DMS53 (cell line): ENCODE measurements around the gene FAM13A.
"Not testable (repeated sequence)": the region's sequence is repeated elsewhere in the genome, so short reads cannot be mapped to it uniquely, and the experiment has no call there.

Source experiments
- DNase-seq: peaks from one replicate; lab custom pipeline; 2025; lab: John Stamatoyannopoulos, UW

FAM13A gene

GRCh38 chr4:88960576-88960975, 96.4 kb downstream of the FAM13A start:
- DNase-seq: no peak

DNA sequence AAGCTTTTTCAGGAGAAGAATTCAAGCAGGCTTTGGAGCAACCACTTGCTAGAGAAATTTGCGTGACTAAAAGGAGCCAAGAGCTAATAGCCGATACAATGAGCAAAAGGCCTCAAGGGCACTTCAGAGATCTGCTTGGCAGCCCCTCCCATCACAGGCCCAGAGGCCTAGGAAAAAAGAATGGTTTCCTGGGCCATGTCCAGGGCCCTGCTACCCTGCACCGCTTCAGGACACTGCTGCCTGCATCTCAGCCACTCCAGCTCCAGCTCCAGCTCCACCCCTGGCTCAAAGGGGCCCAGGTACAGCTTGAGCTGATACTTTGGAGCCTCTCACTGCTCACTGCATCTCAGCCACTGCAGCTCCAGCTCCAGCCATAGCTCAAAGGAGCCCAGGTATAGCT, 98.9 kb downstream of the FAM13A start:
- peak; percentile 68 for DNase-seq

GRCh38 chr4:88957570-88957969, 99.4 kb downstream of the FAM13A start:
- DNase-seq: no peak

GRCh38 chr4:88955580-88956380, 101.2 kb downstream of the FAM13A start:
- no peak for DNase-seq

- DNase-seq: peak; percentile 3
Observed at GRCh38 chr4:88953400-88953799, 103.6 kb downstream of the FAM13A start.

DNA sequence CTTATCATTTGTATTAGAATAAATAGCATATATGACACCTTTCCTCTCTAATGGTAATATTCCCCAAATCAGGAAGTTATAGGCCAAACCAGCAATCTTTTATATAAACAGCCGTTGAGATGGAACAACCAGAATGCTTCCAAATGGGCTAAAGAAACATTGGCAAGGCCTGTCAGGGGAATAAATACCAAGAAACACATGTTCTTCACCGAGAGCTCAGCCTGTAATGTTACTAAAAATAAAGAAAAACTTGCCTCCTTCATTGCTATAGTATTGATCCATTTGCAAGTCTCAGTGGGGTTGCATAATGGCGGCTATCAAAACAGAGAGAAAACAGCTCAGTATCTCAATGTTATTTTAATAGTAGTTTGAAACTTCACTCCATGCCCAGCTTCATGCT, 104.9 kb downstream of the FAM13A start:
- DNase-seq: no peak

DNA sequence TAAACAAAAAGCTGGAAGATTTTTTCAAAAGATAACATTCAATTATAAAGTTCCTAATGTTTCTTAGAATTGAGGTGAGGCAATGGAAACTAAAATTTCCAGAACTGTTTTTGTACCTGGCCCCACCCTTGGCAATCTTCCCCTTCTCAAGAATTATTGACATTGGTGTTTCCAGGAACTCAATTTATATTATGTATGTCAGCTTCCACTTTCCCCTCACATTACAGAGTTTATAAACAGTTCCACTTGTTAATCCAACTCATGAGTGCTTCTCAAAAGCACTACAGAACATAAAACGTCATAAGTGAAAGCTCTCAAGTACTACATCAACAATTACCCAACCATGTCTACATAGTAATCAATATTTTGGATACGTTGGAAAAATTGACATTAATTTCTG, 107.4 kb downstream of the FAM13A start:
- DNase-seq: peak; percentile 60

- no peak for DNase-seq
Observed at GRCh38 chr4:88940506-88940905, 116.5 kb downstream of the FAM13A start.

GRCh38 chr4:88939697-88940096, 117.3 kb downstream of the FAM13A start:
- DNase-seq: no peak

- DNase-seq: no peak
Observed at GRCh38 chr4:88938138-88938537, 118.8 kb downstream of the FAM13A start.

GRCh38 chr4:88937081-88937480, 119.9 kb downstream of the FAM13A start:
- no peak for DNase-seq

DNA sequence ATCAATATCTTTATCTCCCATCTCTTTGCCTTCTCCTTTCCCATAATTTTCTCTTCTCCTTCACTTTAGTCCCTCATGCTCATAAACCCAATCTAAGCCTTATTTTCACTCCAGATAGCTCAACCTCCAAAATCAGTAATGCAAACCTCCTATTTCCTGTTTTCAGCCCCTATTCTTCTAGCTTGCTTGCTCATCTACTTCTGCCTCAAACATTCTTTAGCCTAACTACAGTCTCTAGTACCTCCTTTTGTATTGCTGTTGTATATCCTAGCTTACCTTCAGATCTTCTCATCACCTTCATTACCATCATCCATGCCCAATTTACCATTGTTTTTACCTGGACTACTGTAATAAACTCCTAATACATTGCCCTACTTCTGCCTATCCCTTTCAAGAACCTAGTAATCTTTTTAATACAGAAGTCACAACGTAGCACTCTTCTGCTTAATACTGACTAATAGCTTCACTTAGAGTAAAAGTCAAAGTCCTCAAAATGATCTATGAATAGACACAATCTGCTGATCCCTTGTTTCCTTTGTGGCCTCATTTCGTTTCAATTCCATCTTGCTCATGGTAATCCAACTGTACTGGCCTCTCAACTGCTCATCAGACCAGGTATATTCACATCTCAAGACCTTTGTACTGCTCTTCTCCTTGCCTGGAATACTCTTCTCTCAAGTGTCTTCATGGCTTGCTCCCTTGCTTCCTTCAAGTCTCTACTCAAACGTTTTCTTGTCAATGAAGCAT, 123.4 kb downstream of the FAM13A start:
- DNase-seq: no peak

- no peak for DNase-seq
Observed at GRCh38 chr4:88928852-88929251, 128.1 kb downstream of the FAM13A start.

DNA sequence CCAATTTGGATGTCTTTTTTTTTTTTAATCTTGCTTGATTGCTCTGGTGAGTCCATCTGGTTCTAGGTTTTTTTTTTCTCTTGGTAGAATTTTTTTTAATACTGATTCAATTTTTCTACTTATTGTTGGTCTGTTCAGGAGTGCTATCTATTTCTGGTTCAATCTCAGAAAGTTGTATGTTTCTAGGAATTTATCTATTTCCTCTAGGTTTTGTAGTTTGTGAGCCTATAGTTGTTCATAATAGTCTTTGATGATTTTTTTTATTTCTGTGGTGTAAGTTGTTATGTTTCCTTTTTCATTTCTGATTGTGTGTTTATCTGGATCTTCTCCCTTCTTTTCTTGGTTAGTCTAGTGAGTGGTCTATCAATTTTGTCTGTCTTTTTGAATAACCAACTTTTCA, 129.6 kb downstream of the FAM13A start:
- no peak for DNase-seq

DNA sequence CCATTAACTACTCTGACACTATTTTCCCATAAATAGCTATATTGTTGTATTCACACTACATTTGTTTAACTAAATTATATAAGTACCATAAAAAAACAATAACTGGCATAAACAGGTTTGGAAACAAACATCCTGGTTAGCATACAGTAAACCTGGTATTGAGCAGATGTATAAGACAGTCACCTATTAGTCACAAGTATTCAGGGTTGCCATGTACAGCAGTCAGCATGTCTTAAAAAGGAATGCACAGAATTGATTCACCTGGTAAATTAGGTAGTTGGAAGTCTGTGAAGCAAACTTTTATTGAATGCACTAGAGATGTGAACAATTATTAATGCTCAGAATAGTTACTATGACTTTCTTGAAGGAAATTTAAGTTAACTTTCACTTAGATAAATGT, 137.9 kb downstream of the FAM13A start:
- peak; percentile 2 for DNase-seq

- DNase-seq: not testable (repeated sequence)
Observed at GRCh38 chr4:88913181-88913580, 143.8 kb downstream of the FAM13A start.

- DNase-seq: no peak
Observed at GRCh38 chr4:88911246-88912212, 145.5 kb downstream of the FAM13A start.

DNA sequence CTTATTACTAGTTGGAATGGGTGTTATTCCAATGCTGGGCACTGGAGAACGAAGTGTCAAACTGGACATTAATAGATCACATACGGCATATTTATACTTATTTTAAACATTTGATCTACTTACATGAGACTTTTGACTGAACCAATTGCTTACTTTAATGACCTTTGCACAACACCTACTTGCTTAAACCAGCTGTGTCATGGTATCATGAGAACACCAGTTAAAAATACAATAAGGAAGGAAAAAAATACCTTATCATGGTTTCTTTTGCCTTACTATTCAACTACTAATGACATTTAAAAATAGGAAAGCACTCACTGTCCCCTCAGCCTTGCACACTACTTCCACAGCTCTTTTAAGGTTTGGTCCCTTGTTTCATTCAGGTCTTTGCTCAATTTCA, 146.9 kb downstream of the FAM13A start:
- DNase-seq: no peak

- DNase-seq: no peak
Observed at GRCh38 chr4:88908521-88908920, 148.5 kb downstream of the FAM13A start.

GRCh38 chr4:88908003-88908402, 149.0 kb downstream of the FAM13A start:
- no peak for DNase-seq

DNA sequence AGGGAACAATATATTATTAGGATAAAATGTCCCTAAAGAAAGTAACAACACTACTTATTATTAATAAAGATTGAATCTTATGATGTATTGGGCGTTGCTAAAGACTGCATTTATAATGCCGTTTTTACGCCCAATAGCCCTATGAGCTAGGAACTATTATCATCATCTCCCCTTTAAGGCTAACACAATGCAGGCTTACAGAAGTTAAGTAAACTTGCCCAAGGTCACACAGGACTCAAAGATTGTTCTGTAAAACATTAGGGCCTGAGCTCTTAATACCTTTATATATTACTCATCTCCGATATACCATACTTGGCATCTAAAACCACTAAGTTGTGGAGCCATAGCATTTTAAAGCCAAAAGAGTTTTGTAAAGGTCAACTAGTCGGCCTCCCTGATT, 149.5 kb downstream of the FAM13A start:
- DNase-seq: no peak

DNA sequence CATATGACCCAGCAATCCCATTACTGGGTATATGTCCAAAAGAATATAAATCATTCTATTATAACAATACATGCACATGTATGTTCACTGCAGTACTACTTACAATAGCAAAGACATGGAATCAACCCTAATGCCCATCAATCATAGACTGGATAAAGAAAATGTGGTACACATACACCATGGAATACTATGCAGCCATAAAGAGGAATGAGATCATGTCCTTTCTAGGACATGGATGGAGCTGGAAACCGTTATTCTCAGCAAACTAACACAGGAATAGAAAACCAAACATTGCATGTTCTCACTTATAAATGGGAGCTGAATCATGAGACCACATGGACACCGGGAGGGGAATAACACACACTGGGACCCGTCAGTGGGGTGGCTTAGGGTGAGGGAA, 152.7 kb downstream of the FAM13A start:
- not testable (repeated sequence) for DNase-seq
